HTR-8/SVneo (cell line): ENCODE measurements around the gene CNIH4.
A peak's percentile ranks its signal among the peaks of the same experiment; 100 is the strongest.
"Not testable (repeated sequence)": the region's sequence is repeated elsewhere in the genome, so short reads cannot be mapped to it uniquely, and the experiment has no call there.

Experiments
- DNase-seq: peaks from one replicate; pipeline ENCODE4 v3.0.0; 2011; ENCODE audit warnings: low spot score, mixed read lengths; ENCODE audit not compliant: insufficient read length
- FAIRE-seq: peaks from 2 replicates; lab custom pipeline; 2011; peaks lifted over from hg19 to GRCh38; lab: Jason Lieb, UNC

Gene CNIH4

GRCh38 chr1:224392411-224393249 is 36.0 kb downstream of the CNIH4 start:
- no peak for FAIRE-seq
- DNase-seq = no peak

- no peak for FAIRE-seq
Measured at GRCh38 chr1:224393294-224393693, 36.6 kb downstream of the CNIH4 start.

GRCh38 chr1:224399887-224400286 is 43.2 kb downstream of the CNIH4 start:
- FAIRE-seq = no peak
- DNase-seq = no peak

More at GRCh38 chr1:224393294-224393693, 36.6 kb downstream of the CNIH4 start:
- no peak for DNase-seq

- FAIRE-seq (no peak), DNase-seq (no peak)
Measured at GRCh38 chr1:224402472-224403036, 45.9 kb downstream of the CNIH4 start.

GRCh38 chr1:224404916-224405603 is 48.4 kb downstream of the CNIH4 start:
- DNase-seq = no peak
- FAIRE-seq = no peak

GRCh38 chr1:224405604-224405970 is 48.9 kb downstream of the CNIH4 start:
- DNase-seq (no peak), FAIRE-seq (no peak)

- DNase-seq (peak; percentile 14), FAIRE-seq (no peak)
Measured at GRCh38 chr1:224406216-224406615, 49.5 kb downstream of the CNIH4 start.

- no peak for FAIRE-seq
Measured at GRCh38 chr1:224407571-224408293, 51.1 kb downstream of the CNIH4 start.

GRCh38 chr1:224408294-224408590 is 51.6 kb downstream of the CNIH4 start:
- DNase-seq = no peak
- FAIRE-seq = no peak

More at GRCh38 chr1:224407571-224408293, 51.1 kb downstream of the CNIH4 start:
- DNase-seq = no peak

- no peak for DNase-seq
Measured at GRCh38 chr1:224411766-224412165, 55.1 kb downstream of the CNIH4 start.

GRCh38 chr1:224420106-224420505 is 63.4 kb downstream of the CNIH4 start:
- DNase-seq (no peak), FAIRE-seq (no peak)

More at GRCh38 chr1:224411766-224412165, 55.1 kb downstream of the CNIH4 start:
- FAIRE-seq = no peak

- FAIRE-seq (no peak), DNase-seq (no peak)
Measured at GRCh38 chr1:224425279-224425884, 68.7 kb downstream of the CNIH4 start.

GRCh38 chr1:224426869-224427268 is 70.2 kb downstream of the CNIH4 start:
- DNase-seq, FAIRE-seq: not testable (repeated sequence)

- no peak for FAIRE-seq
- peak; percentile 38 for DNase-seq
Measured at GRCh38 chr1:224427346-224427745, 70.7 kb downstream of the CNIH4 start.

- not testable (repeated sequence) for FAIRE-seq, DNase-seq
Measured at GRCh38 chr1:224428713-224429112, 72.0 kb downstream of the CNIH4 start.
